Esophagus (tissue), 2 donors: ENCODE data around the gene PHACTR2. TPM values are rescaled to one million over a fixed set of nuclear protein-coding genes. Genes with fewer than 3 reads are reported as not detected.

Experiments
- H3K27ac ChIP-seq, 2 donors: one replicate each; pipeline ENCODE4 v1.5.1; 2013; ENCODE audit warnings: low read depth in 2 of 2, mild to moderate bottlenecking in 2 of 2, inconsistent platforms in 1 of 2, low read length in 1 of 2, moderate library complexity in 1 of 2
- H3K27me3 ChIP-seq, 2 donors: one replicate each; pipeline ENCODE4 v1.6.1; 2013; ENCODE audit warnings: low read length in 2 of 2, control low read depth in 1 of 2, mild to moderate bottlenecking in 1 of 2; ENCODE audit not compliant: insufficient read depth in 2 of 2, control insufficient read depth in 1 of 2
- H3K36me3 ChIP-seq, 2 donors: one replicate each; pipeline ENCODE4 v1.6.1; 2013; ENCODE audit warnings: low read length in 1 of 2; ENCODE audit not compliant: control insufficient read depth in 2 of 2, insufficient read depth in 2 of 2
- H3K4me1 ChIP-seq, 2 donors: one replicate each; pipeline ENCODE4 v1.6.1; 2013; ENCODE audit warnings: low read length in 1 of 2; ENCODE audit not compliant: control insufficient read depth in 2 of 2, insufficient read depth in 2 of 2
- H3K4me3 ChIP-seq, 2 donors: one replicate each; pipeline ENCODE4 v1.5.1; 2013; ENCODE audit warnings: low read length in 2 of 2, mild to moderate bottlenecking in 2 of 2, low read depth in 1 of 2, moderate library complexity in 1 of 2
- H3K9me3 ChIP-seq, 2 donors: one replicate each; pipeline ENCODE4 v1.6.1; 2013; ENCODE audit warnings: mild to moderate bottlenecking in 2 of 2, low read depth in 1 of 2, low read length in 1 of 2, moderate library complexity in 1 of 2; ENCODE audit not compliant: control insufficient read depth in 2 of 2, insufficient read depth in 1 of 2
- WGBS, 2 donors: extraction: QIAGEN DNeasy Blood & Tissue Kit; methylation state at CpG; one replicate each; pipeline ENCODE4 v1.1.7; 2013; 5-methylcytosine and 5-hydroxymethylcytosine counted together
- polyA plus RNA-seq, 2 donors: library from polyadenylated mRNA; stranded (reverse); fragments of 200-250 nt; gene quantifications; one replicate each; pipeline ENCODE4 v1.2.3, GENCODE V29; 2013
- donor health status: healthy with polysubstance abuse.
- donor health status: Bipolar disorder and iron deficiency.

PHACTR2 gene
- polyA plus RNA-seq, 2 donors = 12.3 to 13.2 TPM

- Histone ChIP-seq H3K4me3 (no peak overlapping the region), H3K27me3 (no peaks in the 10 kb centered on the region), H3K36me3 (no peaks in the 10 kb centered on the region), H3K27ac (no peak overlapping the region), H3K4me1 (peaks cover 0 to 2% of the 10 kb centered on the region in 2 donors), H3K9me3 (no peaks in the 10 kb centered on the region)
- WGBS, 2 donors = 75 to 84% methylated on average over 3 of the region's 3 CpGs
Observed at GRCh38 chr6:143750877-143751276, 73.1 kb downstream of the PHACTR2 start.

- Histone ChIP-seq H3K27ac (no peak overlapping the region), H3K4me1 (no peaks in the 10 kb centered on the region), H3K9me3 (no peaks in the 10 kb centered on the region), H3K27me3 (no peaks in the 10 kb centered on the region), H3K4me3 (no peak overlapping the region), H3K36me3 (peaks cover 0 to 2% of the 10 kb centered on the region in 2 donors)
- 65 to 68% methylated on average over 2 of the region's 2 CpGs for WGBS, 2 donors
Observed at GRCh38 chr6:143752459-143752858, 74.7 kb downstream of the PHACTR2 start.

- WGBS, 2 donors = 89% methylated on average over 4 of the region's 4 CpGs
- H3K4me1 ChIP-seq = no peaks in the 10 kb centered on the region
- H3K27ac ChIP-seq = no peak overlapping the region
- peaks cover 0 to 2% of the 10 kb centered on the region in 2 donors for H3K36me3 ChIP-seq
- no peak overlapping the region for H3K4me3 ChIP-seq
- no peaks in the 10 kb centered on the region for H3K9me3 ChIP-seq
- H3K27me3 ChIP-seq = no peaks in the 10 kb centered on the region
Observed at GRCh38 chr6:143753678-143754077, 75.9 kb downstream of the PHACTR2 start.

- 77 to 78% methylated on average over 4 of the region's 4 CpGs for WGBS, 2 donors
- H3K4me1 ChIP-seq = no peaks in the 10 kb centered on the region
Observed at GRCh38 chr6:143754204-143754603, 76.4 kb downstream of the PHACTR2 start.

GRCh38 chr6:143755301-143755744, 77.6 kb downstream of the PHACTR2 start:
- Histone ChIP-seq H3K9me3 (no peaks in the 10 kb centered on the region), H3K4me1 (no peaks in the 10 kb centered on the region), H3K27me3 (no peaks in the 10 kb centered on the region), H3K36me3 (peaks cover 0 to 2% of the 10 kb centered on the region in 2 donors), H3K27ac (no peak overlapping the region), H3K4me3 (no peak overlapping the region)
- 57 to 62% methylated on average over 5 of the region's 5 CpGs for WGBS, 2 donors

More at GRCh38 chr6:143754204-143754603, 76.4 kb downstream of the PHACTR2 start:
- Histone ChIP-seq H3K27me3 (no peaks in the 10 kb centered on the region), H3K9me3 (no peaks in the 10 kb centered on the region), H3K36me3 (peaks cover 0 to 2% of the 10 kb centered on the region in 2 donors), H3K27ac (no peak overlapping the region), H3K4me3 (no peak overlapping the region)

- Histone ChIP-seq H3K27me3 (no peaks in the 10 kb centered on the region), H3K4me3 (no peak overlapping the region), H3K9me3 (no peaks in the 10 kb centered on the region), H3K4me1 (no peaks in the 10 kb centered on the region), H3K27ac (no peak overlapping the region), H3K36me3 (peaks cover 0 to 6% of the 10 kb centered on the region in 2 donors)
- 97 to 100% methylated on average over 5 of the region's 5 CpGs for WGBS, 2 donors
Observed at GRCh38 chr6:143757346-143757832, 79.6 kb downstream of the PHACTR2 start.

GRCh38 chr6:143758551-143758950, 80.8 kb downstream of the PHACTR2 start:
- H3K36me3 ChIP-seq = peaks cover 0 to 6% of the 10 kb centered on the region in 2 donors
- H3K27ac ChIP-seq = no peak overlapping the region
- H3K4me1 ChIP-seq = no peaks in the 10 kb centered on the region
- no peak overlapping the region for H3K4me3 ChIP-seq
- H3K9me3 ChIP-seq = no peaks in the 10 kb centered on the region
- no peaks in the 10 kb centered on the region for H3K27me3 ChIP-seq

GRCh38 chr6:143759666-143760065, 81.9 kb downstream of the PHACTR2 start:
- Histone ChIP-seq H3K27me3 (no peaks in the 10 kb centered on the region), H3K36me3 (peaks cover 0 to 6% of the 10 kb centered on the region in 2 donors), H3K27ac (no peak overlapping the region), H3K9me3 (no peaks in the 10 kb centered on the region), H3K4me1 (no peaks in the 10 kb centered on the region), H3K4me3 (no peak overlapping the region)
- 79 to 81% methylated on average over 3 of the region's 3 CpGs for WGBS, 2 donors

- H3K36me3 ChIP-seq = peaks cover 5 to 9% of the 10 kb centered on the region in 2 donors
- H3K4me3 ChIP-seq = no peak overlapping the region
- no peaks in the 10 kb centered on the region for H3K27me3 ChIP-seq
- no peak overlapping the region for H3K27ac ChIP-seq
- no peaks in the 10 kb centered on the region for H3K4me1 ChIP-seq
- no peaks in the 10 kb centered on the region for H3K9me3 ChIP-seq
Observed at GRCh38 chr6:143761074-143761473, 83.3 kb downstream of the PHACTR2 start.

GRCh38 chr6:143762126-143762525, 84.4 kb downstream of the PHACTR2 start:
- Histone ChIP-seq H3K27me3 (no peaks in the 10 kb centered on the region), H3K4me3 (no peak overlapping the region), H3K27ac (no peak overlapping the region), H3K4me1 (no peaks in the 10 kb centered on the region), H3K36me3 (peaks cover 5 to 9% of the 10 kb centered on the region in 2 donors), H3K9me3 (no peaks in the 10 kb centered on the region)
- 74 to 88% methylated on average over 3 of the region's 3 CpGs for WGBS, 2 donors
